Measurements from ENCODE around the gene NT5E.

DNA sequence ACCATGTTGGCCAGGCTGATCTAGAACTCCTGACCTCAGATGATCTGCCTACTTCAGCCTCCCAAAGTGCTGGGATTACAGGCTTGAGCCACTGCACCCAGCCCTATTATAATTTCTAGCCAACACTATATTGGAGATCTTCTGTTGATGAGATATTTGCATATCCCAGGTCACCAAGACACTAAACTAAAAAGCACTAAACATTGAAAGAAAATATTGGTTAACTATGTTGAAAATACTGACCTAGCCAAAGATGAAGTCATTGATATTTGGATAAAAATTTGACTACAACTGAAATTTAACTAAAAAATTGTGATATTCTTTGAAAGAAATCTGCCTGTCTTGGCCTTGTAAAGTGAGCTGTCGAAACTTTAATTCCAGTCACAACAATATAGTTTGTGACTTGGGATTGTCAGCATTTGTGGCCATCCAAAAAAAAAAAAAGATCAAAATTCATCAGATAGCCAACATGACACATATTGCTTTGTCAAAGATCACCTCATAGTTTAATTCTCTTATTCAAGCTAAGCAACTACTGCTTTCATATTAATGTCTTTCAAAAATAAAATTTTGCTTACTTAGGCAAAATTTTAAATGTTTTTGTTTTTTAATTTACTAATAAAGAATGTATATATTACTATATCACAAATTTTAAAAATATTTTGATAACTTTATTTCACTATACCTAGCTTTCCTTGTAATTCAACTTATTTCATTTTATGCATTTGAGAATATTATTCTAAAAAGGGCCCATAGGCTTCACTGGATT, 6.3 kb upstream of the NT5E start:
- no peak for TF ChIP-seq EZH2 (IDR thresholded peaks at IDR 0.05; ENCODE audit: low read depth)
- TF ChIP-seq, protein P1, sequence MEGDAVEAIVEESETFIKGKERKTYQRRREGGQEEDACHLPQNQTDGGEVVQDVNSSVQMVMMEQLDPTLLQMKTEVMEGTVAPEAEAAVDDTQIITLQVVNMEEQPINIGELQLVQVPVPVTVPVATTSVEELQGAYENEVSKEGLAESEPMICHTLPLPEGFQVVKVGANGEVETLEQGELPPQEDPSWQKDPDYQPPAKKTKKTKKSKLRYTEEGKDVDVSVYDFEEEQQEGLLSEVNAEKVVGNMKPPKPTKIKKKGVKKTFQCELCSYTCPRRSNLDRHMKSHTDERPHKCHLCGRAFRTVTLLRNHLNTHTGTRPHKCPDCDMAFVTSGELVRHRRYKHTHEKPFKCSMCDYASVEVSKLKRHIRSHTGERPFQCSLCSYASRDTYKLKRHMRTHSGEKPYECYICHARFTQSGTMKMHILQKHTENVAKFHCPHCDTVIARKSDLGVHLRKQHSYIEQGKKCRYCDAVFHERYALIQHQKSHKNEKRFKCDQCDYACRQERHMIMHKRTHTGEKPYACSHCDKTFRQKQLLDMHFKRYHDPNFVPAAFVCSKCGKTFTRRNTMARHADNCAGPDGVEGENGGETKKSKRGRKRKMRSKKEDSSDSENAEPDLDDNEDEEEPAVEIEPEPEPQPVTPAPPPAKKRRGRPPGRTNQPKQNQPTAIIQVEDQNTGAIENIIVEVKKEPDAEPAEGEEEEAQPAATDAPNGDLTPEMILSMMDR (conservative IDR thresholded peaks at IDR 0.05): no peak
